OCI-LY7 (cell line): ENCODE results near the gene AFF3. TPM values are rescaled to one million over a fixed set of nuclear protein-coding genes. Genes with fewer than 3 reads are reported as not detected.

Experiments used
- BruUV-seq: library from RNA; stranded (reverse); fragments of 400-500 nt; replicated peaks from 2 replicates; lab custom pipeline; 2021; lab: Mats Ljungman, UMichigan
- CTCF ChIA-PET: fragments of 300-600 bp; sonication (Branson Sonifier 250); formaldehyde crosslinking; loops from one replicate; lab custom pipeline; 2022; ENCODE audit warnings: antibody characterized with exemption; ENCODE audit not compliant: unreplicated experiment; lab: Charles Lee
- POLR2A ChIA-PET: fragments of 300-600 bp; sonication (Branson Sonifier 250); formaldehyde crosslinking; loops from one replicate; lab custom pipeline; 2022; ENCODE audit warnings: antibody characterized with exemption; lab: Charles Lee
- DNase-seq: peaks from one replicate; pipeline ENCODE4 v3.0.0-alpha.2; 2015; ENCODE audit warnings: low spot score
- H2AFZ ChIP-seq: fragments of 200-600 bp; sonication (generic), shearing (Covaris generic); 2 replicates; pipeline ENCODE4 v1.6.1; 2014; ENCODE audit warnings: mild to moderate bottlenecking, antibody characterized with exemption, low read length, moderate library complexity
- H3K27ac ChIP-seq: fragments of 200-600 bp; sonication (generic); 2 replicates; pipeline ENCODE4 v1.5.1; 2014; ENCODE audit warnings: mixed run types, low read depth, mild to moderate bottlenecking, moderate library complexity, low read length, inconsistent platforms; ENCODE audit not compliant: poor library complexity, severe bottlenecking
- H3K36me3 ChIP-seq: fragments of 200-600 bp; sonication (generic); 2 replicates; pipeline ENCODE4 v1.6.1; 2014; ENCODE audit warnings: mild to moderate bottlenecking, antibody characterized with exemption, low read length, moderate library complexity, mixed read lengths; ENCODE audit not compliant: insufficient read depth
- H3K4me1 ChIP-seq: fragments of 200-600 bp; sonication (generic); 2 replicates; pipeline ENCODE4 v1.5.1; 2014; ENCODE audit warnings: mild to moderate bottlenecking, low read length; ENCODE audit not compliant: insufficient read depth, poor library complexity, severe bottlenecking
- H3K4me2 ChIP-seq: fragments of 200-600 bp; sonication (generic); 2 replicates; pipeline ENCODE4 v1.6.1; 2014; ENCODE audit warnings: mild to moderate bottlenecking, low read length
- H3K4me3 ChIP-seq: fragments of 200-600 bp; sonication (generic); 2 replicates; pipeline ENCODE4 v1.5.1; 2014; ENCODE audit warnings: mild to moderate bottlenecking, low read depth, low read length; ENCODE audit not compliant: poor library complexity, severe bottlenecking
- H3K79me2 ChIP-seq: fragments of 200-600 bp; sonication (generic); 2 replicates; pipeline ENCODE4 v1.6.1; 2016; ENCODE audit warnings: low read depth, mild to moderate bottlenecking, low read length, moderate library complexity, mixed read lengths; ENCODE audit not compliant: insufficient read depth
- H3K9me2 ChIP-seq: fragments of 200-600 bp; sonication (generic); 2 replicates; pipeline ENCODE4 v1.6.1; 2016; ENCODE audit warnings: mild to moderate bottlenecking, low read length, mixed read lengths; ENCODE audit not compliant: insufficient read depth
- H3K9me3 ChIP-seq: fragments of 200-600 bp; sonication (generic); 2 replicates; pipeline ENCODE4 v1.6.1; 2014; ENCODE audit warnings: mild to moderate bottlenecking, mixed run types, low read length, mixed read lengths
- H4K20me1 ChIP-seq: fragments of 200-600 bp; sonication (generic); 2 replicates; pipeline ENCODE4 v1.6.1; 2014; ENCODE audit warnings: mild to moderate bottlenecking, antibody characterized with exemption, low read length, moderate library complexity, mixed read lengths; ENCODE audit not compliant: insufficient read depth
- EZH2phosphoT487 ChIP-seq: fragments of 200-600 bp; sonication (generic); IDR thresholded peaks from 2 replicates; pipeline ENCODE4 v1.6.1; 2018; ENCODE audit warnings: low read depth, borderline replicate concordance, mild to moderate bottlenecking, mixed run types, antibody characterized with exemption, low read length, moderate library complexity, mixed read lengths
- intact Hi-C: fragments of 100-400 bp; cut with micrococcal nuclease; formaldehyde crosslinking; loops from one replicate; pipeline ENCODE4 v1.10.0; 2022; ENCODE audit not compliant: unreplicated experiment
- total RNA-seq, 2 experiments: library from RNA; depleted of rRNA in 1 of 2; stranded (reverse); fragments of >200 nt in 1 of 2; shearing (Covaris generic) in 1 of 2; gene quantifications; 2 replicates each; pipeline ENCODE4 v1.2.3, GENCODE V29; 2014 to 2022
- TF ChIP-seq, protein P1 (sequence below): fragments of 200-600 bp; sonication (generic); conservative IDR thresholded peaks from 2 replicates; pipeline ENCODE4 v1.5.1; 2014; ENCODE audit warnings: mild to moderate bottlenecking, antibody characterized with exemption, low read length, moderate library complexity, mixed read lengths

Gene AFF3
- total RNA-seq, 2 experiments from 2014 or later = 131 to 133 TPM

DNA sequence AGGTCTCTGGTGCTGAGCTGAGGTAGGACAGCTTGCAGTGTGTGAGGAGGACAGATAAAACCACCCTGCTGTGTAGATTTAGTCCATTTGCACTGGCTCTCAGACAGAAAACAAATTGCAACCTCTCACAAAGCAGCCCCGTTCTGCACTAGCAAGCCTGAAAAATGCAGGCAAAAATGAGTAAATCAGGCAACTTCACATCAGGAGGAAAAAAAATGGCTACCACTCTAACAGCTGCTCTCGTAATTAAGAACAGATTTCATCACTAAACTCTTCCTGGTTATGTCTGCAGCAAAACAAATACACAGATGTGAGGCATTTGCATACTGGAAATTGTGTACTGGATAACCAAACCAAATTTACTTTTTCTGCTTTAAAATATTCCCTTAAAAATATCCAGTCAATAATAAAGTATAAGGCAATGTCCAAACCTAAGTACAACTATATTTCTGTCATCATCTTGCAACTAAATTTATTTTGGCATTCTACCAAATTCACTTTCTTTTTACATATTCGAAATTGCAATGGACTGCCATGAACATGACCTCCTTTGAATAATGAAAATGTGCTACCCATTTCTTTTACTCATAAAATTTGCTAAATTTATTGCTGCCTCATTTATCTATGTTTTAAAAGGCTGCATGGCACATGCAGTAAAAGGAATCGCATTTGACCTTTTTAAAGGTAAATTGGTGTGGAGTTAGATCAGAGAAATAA is 157.4 kb downstream of the AFF3 start:
- Histone ChIP-seq H3K27ac (no peak overlapping the region), H3K9me3 (no peaks in the 10 kb centered on the region), H3K4me3 (no peak overlapping the region), H2AFZ (no peak overlapping the region), H3K9me2 (no peaks in the 10 kb centered on the region), H3K79me2 (no peaks in the 10 kb centered on the region), H3K36me3 (peaks cover 85% of the 10 kb centered on the region), H4K20me1 (no peaks in the 10 kb centered on the region), H3K4me2 (no peak overlapping the region), H3K4me1 (no peaks in the 10 kb centered on the region)
- ChIA-PET CTCF (no interaction called here), POLR2A (interaction anchor here (1.0 kb wide), 1 partner anchor 9 kb away, joined by 3 read pairs; no protein-coding TSS in a partner anchor)
- TF ChIP-seq, protein P1, sequence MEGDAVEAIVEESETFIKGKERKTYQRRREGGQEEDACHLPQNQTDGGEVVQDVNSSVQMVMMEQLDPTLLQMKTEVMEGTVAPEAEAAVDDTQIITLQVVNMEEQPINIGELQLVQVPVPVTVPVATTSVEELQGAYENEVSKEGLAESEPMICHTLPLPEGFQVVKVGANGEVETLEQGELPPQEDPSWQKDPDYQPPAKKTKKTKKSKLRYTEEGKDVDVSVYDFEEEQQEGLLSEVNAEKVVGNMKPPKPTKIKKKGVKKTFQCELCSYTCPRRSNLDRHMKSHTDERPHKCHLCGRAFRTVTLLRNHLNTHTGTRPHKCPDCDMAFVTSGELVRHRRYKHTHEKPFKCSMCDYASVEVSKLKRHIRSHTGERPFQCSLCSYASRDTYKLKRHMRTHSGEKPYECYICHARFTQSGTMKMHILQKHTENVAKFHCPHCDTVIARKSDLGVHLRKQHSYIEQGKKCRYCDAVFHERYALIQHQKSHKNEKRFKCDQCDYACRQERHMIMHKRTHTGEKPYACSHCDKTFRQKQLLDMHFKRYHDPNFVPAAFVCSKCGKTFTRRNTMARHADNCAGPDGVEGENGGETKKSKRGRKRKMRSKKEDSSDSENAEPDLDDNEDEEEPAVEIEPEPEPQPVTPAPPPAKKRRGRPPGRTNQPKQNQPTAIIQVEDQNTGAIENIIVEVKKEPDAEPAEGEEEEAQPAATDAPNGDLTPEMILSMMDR = no peak
- no peak for TF ChIP-seq EZH2phosphoT487
- intact Hi-C loops = no loop called here
- BruUV-seq = no TSS peak
- no peak for DNase-seq

DNA sequence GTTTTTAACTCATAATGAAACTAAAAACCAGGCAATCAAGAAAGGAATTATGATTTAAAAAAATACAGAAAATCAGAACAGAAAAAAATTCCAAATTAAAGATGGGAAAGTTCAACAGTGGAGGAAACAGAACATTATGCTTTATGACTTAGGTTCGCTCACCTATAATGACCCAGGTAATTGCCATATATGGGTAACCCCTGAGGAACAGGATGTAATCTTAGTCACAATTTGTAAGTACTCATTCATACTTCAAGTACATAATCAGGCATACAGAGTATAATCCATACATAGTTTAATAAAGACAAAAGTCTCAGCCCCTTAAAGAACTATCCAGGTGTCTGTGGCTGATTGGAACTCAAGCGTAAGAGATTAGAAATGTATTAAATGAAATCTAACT is 159.6 kb downstream of the AFF3 start:
- Histone ChIP-seq H3K4me1 (no peaks in the 10 kb centered on the region), H2AFZ (no peak overlapping the region), H3K79me2 (no peaks in the 10 kb centered on the region), H3K9me3 (no peaks in the 10 kb centered on the region), H4K20me1 (no peaks in the 10 kb centered on the region), H3K9me2 (no peaks in the 10 kb centered on the region), H3K36me3 (peaks cover 87% of the 10 kb centered on the region), H3K27ac (no peak overlapping the region), H3K4me3 (no peak overlapping the region), H3K4me2 (no peak overlapping the region)
- intact Hi-C loops = no loop called here
- BruUV-seq = no TSS peak
- CTCF ChIA-PET = no interaction called here
- POLR2A ChIA-PET = no interaction called here
- TF ChIP-seq, protein P1 = no peak
- TF ChIP-seq EZH2phosphoT487 = no peak
- DNase-seq = no peak

DNA sequence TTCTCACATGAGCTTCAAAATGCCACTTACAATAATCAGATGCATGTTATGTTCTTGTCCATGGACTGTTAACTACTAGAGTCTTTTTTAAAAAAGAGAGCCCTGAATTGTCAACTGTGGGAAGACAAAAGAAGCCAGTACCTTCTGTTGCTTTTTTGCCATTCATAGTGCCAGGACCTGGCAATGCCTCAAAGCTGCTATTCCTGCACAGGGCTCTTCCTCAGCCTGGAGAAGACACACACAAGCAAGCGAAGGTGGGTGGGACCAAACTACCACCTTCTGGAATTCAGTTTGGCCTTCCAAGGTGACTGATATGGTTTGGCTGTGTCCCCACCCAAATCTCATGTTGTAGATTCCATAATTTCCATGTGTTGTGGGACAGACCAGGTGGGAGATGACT is 160.6 kb downstream of the AFF3 start:
- DNase-seq = no peak
- Histone ChIP-seq H3K9me2 (no peaks in the 10 kb centered on the region), H3K9me3 (no peaks in the 10 kb centered on the region), H3K4me2 (no peak overlapping the region), H2AFZ (no peak overlapping the region), H4K20me1 (no peaks in the 10 kb centered on the region), H3K27ac (no peak overlapping the region), H3K79me2 (no peaks in the 10 kb centered on the region), H3K4me3 (no peak overlapping the region), H3K36me3 (peaks cover 88% of the 10 kb centered on the region), H3K4me1 (no peaks in the 10 kb centered on the region)
- intact Hi-C loops = no loop called here
- BruUV-seq = no TSS peak
- TF ChIP-seq, protein P1 = no peak
- no peak for TF ChIP-seq EZH2phosphoT487
- CTCF ChIA-PET = no interaction called here
- POLR2A ChIA-PET = no interaction called here
